Measurements from ENCODE around the gene C15orf39.

DNA sequence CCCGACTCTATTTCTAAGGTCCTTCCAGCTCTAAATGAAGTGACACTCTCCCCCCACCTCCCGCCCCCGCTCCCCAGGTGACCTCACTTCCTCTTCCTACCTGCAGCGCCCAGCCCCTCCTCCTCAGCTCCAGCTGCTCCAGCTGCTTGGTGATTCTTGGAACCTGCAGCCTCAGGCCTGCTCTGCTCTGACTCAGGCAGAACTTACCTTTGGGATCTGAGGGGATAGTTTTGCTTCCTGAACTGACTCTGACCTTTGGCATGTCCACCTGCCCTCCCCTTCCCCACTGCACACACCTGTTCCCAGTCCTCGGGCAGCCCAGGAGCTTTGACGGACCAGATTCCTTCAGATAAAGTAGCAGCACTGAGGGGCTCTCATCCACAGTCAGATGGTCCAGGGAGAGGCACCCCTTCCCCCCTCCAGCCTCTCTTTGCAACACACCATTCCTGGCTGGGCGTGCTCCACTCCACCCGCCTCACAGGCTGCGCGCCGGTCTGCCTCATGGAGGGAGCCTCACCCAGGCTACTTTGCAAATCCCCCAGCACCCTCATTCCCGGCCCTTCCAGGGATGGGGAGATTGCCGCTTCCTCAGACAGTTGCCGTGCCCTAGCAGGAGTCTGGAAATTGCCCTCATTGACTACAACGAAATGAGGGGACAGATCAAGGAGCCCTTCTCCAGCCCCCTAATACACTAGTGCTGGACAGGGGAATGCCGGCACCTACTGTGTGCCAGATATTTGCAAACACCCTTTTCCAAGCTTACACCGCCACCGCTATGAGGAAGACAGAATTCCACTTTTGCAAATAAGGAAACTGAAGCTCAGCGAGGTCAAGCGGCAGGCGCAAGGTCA lies 692 bp upstream of the C15orf39 start:
- TF ChIP-seq SPI1 (IDR thresholded peaks at IDR 0.05; ENCODE audit: borderline replicate concordance, low read depth), result peak; percentile 56; the same call in 1 of the 2 replicates
- TF ChIP-seq, protein P1, sequence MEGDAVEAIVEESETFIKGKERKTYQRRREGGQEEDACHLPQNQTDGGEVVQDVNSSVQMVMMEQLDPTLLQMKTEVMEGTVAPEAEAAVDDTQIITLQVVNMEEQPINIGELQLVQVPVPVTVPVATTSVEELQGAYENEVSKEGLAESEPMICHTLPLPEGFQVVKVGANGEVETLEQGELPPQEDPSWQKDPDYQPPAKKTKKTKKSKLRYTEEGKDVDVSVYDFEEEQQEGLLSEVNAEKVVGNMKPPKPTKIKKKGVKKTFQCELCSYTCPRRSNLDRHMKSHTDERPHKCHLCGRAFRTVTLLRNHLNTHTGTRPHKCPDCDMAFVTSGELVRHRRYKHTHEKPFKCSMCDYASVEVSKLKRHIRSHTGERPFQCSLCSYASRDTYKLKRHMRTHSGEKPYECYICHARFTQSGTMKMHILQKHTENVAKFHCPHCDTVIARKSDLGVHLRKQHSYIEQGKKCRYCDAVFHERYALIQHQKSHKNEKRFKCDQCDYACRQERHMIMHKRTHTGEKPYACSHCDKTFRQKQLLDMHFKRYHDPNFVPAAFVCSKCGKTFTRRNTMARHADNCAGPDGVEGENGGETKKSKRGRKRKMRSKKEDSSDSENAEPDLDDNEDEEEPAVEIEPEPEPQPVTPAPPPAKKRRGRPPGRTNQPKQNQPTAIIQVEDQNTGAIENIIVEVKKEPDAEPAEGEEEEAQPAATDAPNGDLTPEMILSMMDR (IDR thresholded peaks at IDR 0.05; ENCODE audit: insufficient read depth, low read length), result no peak
- TF ChIP-seq GABPA (IDR thresholded peaks at IDR 0.05; ENCODE audit: low read depth), result no peak
- TF ChIP-seq, protein P2, sequence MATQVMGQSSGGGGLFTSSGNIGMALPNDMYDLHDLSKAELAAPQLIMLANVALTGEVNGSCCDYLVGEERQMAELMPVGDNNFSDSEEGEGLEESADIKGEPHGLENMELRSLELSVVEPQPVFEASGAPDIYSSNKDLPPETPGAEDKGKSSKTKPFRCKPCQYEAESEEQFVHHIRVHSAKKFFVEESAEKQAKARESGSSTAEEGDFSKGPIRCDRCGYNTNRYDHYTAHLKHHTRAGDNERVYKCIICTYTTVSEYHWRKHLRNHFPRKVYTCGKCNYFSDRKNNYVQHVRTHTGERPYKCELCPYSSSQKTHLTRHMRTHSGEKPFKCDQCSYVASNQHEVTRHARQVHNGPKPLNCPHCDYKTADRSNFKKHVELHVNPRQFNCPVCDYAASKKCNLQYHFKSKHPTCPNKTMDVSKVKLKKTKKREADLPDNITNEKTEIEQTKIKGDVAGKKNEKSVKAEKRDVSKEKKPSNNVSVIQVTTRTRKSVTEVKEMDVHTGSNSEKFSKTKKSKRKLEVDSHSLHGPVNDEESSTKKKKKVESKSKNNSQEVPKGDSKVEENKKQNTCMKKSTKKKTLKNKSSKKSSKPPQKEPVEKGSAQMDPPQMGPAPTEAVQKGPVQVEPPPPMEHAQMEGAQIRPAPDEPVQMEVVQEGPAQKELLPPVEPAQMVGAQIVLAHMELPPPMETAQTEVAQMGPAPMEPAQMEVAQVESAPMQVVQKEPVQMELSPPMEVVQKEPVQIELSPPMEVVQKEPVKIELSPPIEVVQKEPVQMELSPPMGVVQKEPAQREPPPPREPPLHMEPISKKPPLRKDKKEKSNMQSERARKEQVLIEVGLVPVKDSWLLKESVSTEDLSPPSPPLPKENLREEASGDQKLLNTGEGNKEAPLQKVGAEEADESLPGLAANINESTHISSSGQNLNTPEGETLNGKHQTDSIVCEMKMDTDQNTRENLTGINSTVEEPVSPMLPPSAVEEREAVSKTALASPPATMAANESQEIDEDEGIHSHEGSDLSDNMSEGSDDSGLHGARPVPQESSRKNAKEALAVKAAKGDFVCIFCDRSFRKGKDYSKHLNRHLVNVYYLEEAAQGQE (IDR thresholded peaks at IDR 0.05; ENCODE audit: insufficient replicate concordance, low read depth), result no peak

All from HL-60 (cell line).